GM21576 (cell line): ENCODE measurements around the gene FAM50A.

Experiments used
- ATAC-seq: cut with Tn5 transposase; IDR thresholded peaks from one replicate; pipeline ENCODE4 v1.9.1; 2021; ENCODE audit warnings: mild to moderate bottlenecking, moderate library complexity; ENCODE audit not compliant: unreplicated experiment

The FAM50A gene

DNA sequence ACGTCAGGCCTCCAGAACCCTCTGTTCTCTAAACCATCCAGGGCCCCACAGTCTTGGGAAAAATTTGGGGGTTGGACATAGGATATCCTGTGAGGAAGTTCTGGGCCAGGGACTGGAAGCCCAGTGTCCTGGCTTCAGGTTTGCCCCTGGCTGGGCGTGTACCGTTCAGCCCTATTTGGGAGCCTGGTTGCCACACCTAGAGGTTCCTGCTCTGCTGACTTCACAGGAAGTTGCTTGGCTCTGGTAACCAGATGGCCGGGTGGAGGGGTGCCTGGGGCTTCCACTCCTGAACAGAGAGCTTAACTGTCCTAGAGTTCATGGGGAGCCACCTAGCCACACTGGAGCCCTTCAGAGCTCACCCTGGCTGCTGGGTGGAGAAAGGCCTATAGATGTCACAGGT lies 31.5 kb upstream of the FAM50A start:
- no peak for ATAC-seq

DNA sequence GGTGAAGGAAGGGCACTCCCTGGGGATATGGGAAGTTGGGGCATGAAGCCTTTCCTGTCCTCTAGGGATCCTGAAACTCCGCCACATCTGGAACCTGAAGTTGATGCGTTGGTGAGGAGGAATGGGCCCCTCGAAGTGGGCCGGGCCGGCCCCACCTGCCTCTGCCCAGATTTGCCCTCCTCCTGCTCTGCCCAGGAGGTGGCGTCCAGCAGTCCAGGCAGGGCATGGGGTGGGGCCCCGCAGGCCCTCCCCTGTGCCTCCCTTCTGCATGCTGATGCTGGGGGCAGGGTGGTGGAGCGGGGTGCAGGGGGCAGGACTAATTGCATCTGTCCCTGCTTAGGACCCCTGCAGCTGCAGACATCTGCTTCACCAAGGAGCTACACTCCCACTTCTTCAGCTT lies 30.8 kb upstream of the FAM50A start:
- no peak for ATAC-seq

DNA sequence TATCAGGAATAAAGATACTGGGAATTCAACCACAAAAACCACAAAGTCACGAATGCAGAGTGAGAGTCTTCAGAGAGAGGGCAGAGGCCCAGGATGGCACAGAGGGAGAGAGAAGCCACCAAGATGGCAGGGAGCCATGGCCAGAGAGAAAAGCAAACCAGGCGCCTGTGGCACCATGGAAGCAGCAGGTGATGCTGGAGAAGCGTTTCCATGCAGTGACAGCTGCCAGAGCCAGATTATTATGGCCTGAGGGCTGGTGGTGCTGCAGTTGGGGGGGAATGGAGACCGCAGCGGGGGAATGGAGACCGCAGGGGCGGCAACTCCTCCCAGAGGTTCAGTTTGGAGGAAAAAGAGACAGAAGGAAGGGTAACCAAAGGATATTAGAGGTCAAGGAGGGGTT lies 26.8 kb upstream of the FAM50A start:
- no peak for ATAC-seq

DNA sequence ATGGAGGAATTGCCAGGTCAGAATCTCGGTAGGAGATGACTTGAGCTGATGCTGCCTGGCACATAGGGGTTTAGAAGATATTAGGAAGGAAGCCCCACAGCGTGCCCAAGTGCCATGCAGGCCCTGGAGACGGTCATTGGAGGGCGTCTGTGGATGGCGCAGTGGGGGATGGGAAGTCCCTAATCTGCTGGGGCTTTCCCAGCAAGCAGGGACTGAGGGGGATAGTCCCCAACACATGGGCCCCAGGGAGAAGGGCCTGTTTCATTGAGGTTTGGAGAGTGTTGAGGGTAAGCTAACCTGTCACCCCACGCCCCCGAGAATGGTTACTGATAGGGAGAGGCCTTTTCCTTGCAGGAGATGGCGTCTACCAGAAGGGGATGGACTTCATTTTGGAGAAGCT lies 24.8 kb upstream of the FAM50A start:
- no peak for ATAC-seq

DNA sequence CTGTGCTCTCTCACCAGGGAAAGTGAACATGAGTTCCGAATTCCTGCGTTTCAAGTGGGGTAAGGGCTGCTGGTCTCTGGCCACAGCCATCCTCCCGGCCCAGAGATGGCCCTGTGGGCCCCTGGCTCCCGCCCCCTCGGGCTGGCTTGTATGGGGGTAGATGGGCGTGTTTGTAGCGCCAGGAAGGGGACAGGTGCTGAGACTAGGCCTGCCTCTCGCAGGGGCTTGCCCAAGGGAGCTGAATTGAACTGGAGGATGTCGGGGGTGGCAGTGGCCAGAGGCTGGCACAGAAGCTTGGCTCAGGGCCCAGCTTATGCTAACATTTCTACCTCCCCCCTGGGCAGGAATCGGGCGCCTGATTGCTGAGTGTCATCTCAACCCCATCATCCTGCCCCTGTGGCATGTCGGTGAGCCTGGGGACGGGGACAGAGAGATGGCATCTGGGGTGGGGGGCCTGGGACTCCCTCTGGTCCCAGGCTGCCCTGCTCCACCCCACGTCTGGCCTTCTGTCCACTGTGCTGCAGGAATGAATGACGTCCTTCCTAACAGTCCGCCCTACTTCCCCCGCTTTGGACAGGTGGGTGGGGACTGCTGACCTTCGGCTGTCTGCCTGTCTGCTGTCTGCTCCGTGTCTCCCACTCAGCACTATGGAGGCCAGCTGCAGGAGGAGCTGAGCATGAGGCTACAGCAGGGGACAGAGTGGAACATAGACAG lies 24.1 kb upstream of the FAM50A start:
- ATAC-seq: no peak

DNA sequence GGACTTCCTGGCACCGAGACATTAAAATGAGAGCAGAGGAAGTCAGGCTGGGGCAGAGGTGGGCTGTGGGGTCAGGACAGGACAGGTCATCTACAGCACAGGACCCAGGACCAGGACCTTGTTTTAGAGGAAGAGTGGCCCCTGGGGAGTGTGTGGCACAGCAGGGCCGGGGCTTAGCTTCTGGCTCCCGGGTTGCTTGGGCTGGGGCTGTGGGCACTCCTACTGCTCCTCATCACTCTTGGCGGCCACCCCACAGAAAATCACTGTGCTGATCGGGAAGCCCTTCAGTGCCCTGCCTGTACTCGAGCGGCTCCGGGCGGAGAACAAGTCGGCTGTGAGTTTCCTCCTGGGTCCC lies 23.6 kb upstream of the FAM50A start:
- ATAC-seq: no peak

DNA sequence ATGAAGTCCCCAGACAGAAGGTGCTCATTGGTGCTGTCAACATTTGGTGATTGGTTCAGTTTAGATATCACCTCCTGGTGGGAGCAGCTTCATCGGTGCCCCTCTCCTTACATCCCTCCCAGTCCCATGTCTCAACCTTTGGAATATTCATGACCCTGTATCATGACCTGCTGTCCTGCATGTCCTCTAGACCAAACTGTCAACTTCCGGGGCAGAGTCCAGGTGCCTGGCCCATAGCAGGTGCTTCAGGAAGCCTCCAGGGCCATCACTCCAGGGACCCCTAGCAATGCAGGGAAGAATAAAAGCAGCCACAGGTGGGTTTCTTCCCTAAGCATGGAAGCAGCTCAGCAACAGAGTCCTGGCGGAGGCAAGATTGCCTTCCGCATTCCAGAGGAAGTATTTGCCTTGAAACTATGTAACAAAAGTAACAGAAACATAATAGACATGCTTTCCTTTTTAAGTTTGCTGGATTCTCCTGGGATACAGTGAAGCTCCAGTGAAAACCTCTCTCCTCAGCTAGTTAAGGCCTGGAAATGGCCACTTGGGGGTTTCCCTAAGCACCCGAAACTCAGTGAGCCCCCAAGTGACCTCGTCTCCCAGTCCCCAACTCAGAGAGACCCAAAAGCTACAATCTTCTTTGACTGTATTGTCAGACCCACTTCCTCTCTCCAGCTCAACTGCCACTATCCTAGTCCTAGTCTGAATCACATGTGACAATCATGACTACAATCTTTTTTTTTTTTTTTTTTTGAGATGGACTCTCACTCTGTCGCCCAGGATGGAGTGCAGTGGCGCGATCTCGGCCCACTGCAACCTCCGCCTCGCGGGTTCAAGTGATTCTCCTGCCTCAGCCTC lies 16.8 kb upstream of the FAM50A start:
- no peak for ATAC-seq

DNA sequence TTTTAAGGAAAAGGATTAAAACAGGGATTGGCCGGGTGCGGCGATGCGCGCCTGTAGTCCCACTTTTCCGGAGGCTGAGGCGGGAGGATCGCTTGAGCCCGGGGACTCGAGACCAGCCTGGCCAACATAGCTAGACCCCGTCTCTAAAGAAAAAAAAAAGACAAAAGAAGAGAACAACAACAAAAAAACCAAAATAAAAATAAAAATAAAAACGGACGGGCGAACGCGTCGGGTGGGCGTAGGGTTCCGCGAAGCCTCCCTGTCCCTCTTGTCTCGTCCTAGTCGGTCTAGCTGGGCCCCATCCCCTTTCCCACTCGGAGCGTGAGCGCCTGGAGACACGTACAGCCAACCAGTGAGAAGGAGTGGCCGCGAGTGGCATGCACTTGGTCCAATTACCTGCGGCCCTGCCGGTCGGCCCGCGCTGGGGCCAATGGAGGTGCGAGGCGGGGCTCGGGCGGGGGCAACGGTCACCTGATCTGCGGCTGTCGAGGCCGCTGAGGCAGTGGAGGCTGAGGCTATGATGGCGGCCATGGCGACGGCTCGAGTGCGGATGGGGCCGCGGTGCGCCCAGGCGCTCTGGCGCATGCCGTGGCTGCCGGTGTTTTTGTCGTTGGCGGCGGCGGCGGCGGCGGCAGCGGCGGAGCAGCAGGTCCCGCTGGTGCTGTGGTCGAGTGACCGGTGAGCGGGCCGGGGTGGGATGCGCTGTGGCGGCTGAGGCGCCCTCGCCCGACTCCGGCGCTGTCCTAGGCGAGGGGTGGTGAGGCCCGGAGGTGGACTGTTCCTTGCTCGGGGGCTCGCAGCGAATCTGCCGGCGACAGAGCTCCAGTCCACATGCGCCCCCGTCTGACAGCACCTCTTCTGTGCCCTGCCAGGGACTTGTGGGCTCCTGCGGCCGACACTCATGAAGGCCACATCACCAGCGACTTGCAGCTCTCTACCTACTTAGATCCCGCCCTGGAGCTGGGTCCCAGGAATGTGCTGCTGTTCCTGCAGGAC lies 15.5 kb upstream of the FAM50A start, which contains the start of gene ATP6AP1:
TSS of gene ATP6AP1 (plus strand) at position 502 of the 996 bp plus-strand sequence. CDS start at position 518, 16 bp downstream.
- peak; percentile 95 for ATAC-seq

DNA sequence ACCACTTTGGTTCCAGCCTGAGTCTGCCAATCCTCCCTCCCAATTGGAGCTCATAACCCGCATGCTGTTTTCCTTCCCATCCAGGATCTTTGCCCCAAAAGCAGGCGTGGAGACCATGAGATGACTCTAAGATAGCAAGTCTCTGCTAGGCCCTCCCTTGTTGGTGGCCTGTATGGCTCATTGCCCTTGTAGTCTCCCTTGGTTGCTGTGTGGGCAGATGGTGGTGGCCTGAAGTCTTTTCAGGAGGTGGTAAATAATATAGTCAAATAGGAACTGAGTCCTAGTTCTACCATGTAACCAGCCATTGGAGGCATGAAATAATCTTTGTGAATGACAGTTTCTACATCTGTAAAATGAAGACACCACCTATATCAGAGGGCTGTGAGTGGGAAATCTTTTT lies 14.2 kb upstream of the FAM50A start:
- ATAC-seq: no peak

DNA sequence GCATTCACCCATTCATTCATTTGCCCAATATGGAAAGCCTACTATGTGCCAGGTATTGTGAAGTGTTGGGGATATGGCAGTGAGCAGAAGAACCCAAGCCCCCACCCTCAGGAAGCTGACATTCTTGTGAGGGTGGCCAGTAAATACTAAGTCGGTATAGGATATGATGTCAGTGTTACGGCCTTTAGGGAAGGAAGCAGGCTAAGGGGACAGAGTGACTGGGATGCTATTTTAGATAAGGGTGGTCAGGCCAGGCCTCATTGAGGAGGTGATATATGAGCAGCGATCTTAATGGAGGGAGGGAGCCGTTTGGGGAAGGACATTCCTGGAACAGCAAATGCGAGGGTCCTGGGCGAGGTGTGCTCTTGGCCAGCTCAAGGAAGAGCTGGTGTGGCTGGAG lies 13.5 kb upstream of the FAM50A start:
- no peak for ATAC-seq

DNA sequence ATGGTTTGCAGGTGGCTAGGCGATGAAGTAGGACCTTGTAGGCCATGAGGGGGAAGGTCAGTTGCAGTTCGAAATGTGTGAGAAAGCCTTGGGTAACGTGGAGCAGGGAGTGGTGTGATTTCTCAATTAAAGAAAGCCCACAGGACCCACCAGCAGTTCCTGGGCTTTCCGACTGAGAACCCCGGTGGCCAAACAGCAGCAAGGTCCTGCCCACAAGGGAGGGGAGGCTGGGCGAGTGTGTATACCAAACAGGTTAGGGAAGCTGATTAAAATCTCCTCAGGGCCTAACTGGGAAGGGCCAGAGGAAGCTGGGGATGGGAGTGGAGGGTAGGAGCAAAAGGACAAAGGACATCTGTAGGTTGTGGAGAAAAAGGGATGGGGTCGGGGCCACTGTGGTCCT lies 13.0 kb upstream of the FAM50A start:
- ATAC-seq: no peak

DNA sequence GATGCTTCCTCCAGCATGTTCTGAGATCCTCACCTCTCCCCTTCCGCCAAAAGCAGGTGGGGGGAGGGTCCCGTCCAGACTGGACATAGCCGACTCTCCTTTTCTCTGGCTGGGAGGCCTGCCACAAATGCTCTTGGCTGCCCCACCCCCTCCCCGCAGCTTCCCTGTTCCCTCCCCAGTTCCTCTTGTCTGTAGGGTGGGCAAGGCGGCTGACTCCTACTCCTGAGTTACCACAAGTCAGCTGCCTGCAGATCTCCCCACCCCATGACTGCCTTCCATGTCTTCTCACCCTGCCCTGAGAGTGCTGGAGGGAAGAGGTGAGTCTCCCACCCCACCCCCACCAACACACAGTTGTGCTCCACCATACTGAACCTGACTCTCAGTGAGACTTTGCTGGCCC lies 12.6 kb upstream of the FAM50A start:
- no peak for ATAC-seq

DNA sequence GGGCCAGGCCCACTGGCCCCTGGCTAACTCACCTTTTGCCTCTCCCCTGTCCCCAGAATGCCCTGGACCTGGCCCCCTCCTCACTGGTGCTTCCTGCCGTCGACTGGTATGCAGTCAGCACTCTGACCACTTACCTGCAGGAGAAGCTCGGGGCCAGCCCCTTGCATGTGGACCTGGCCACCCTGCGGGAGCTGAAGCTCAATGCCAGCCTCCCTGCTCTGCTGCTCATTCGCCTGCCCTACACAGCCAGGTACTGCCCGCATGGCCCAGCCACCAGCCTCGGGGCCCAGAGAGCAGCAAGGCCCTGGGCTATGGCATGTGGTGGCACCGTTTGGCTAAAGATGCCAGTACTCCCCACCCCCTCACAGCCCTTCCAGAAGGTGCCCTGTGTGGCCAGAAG lies 11.7 kb upstream of the FAM50A start:
- ATAC-seq: no peak

DNA sequence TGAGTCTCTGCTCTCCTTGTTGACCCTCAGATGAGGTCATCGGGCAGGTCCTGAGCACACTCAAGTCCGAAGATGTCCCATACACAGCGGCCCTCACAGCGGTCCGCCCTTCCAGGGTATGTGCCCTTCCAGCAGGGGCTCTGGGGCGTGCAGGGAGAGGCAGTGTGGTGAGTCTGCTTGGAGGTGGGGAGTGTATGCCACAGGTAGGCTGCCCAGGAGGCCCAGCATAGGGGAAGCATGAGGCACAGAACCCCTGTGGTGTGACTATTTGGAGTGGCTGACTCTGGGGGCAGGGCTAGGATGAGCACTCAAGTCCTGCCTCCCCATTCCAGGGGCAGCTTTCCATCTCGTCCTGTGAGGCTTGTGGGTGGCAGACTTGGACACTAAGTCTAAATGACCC lies 10.3 kb upstream of the FAM50A start:
- no peak for ATAC-seq

DNA sequence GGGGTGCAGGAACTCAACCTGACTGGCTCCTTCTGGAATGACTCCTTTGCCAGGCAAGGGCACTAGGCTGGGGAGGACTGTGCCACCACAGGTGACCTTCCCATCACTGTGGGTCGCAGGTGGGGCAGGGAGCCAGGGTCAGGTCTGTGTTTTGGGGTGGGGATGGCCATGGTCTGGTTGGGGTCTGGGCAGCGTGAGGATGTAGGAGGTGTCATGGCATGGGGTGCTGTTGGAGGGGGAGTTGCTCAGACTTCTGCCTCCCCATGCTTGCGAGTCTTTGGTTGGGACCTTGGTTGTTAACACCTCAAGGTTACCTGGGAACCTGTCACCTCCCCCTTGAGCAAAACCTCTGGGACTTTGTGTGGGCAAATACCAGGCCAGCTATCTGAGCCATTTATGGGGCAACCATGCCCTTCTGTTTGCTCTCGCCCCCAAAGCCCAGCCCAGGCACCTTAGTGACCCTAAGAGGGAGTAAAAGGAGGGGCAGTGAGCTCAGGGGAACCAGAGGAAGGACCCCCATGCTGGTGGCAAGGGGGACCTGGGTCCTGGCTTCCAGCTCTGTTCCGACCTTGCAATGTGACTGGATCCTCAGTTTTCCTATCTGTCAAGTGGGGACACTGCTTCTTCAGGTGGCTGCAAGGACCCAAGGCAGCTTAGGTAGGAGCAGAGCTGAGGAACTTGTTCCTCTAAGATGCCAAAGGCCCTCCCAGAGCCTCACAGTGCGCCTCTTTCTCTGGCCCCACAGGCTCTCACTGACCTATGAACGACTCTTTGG lies 9.4 kb upstream of the FAM50A start:
- ATAC-seq: no peak

DNA sequence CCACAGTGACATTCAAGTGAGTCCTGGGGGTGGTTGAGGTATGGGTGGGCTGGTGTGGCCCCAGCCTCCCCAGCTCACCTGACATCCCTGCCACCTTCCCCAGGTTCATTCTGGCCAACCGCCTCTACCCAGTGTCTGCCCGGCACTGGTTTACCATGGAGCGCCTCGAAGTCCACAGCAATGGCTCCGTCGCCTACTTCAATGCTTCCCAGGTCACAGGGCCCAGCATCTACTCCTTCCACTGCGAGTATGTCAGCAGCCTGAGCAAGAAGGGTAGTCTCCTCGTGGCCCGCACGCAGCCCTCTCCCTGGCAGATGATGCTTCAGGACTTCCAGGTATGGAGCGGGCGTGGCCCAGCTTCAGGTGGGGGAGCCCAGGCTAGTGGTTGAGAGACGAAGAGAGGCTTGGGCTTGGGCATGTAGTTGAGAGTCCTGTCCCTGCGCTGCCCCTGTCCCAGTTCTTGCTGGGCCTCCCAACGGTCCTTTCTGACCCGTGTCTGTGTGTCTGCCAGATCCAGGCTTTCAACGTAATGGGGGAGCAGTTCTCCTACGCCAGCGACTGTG lies 8.7 kb upstream of the FAM50A start:
- no peak for ATAC-seq

DNA sequence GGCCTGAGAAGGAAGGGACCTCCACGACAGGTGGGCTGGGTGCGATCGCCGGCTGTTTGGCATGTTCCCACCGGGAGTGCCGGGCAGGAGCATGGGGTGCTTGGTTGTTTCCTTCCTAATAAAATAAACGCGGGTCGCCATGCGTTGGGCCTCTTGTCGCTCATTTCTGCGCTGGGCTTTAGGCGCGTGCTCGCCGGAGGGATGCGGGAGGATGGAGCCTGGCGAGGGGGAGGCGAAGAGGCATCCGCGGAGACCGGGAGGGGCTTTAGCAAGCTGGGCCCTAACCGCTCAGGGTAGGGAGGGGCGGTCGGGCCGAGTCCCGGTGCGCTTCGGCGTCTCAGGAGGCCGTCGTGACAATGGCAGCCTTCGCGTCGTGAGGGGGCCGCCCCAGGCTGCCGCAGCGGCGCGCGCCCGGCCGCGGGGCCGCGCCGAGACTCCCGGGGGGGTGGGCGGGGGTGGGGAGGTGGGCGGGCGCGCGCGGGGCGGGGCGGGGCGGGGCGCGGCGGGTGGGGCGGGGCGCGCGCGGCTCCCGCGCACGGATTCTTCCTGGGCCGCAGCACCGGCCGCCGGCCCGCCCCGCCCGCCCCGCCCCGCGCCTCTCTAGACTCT lies 7.5 kb upstream of the FAM50A start:
- no peak for ATAC-seq

DNA sequence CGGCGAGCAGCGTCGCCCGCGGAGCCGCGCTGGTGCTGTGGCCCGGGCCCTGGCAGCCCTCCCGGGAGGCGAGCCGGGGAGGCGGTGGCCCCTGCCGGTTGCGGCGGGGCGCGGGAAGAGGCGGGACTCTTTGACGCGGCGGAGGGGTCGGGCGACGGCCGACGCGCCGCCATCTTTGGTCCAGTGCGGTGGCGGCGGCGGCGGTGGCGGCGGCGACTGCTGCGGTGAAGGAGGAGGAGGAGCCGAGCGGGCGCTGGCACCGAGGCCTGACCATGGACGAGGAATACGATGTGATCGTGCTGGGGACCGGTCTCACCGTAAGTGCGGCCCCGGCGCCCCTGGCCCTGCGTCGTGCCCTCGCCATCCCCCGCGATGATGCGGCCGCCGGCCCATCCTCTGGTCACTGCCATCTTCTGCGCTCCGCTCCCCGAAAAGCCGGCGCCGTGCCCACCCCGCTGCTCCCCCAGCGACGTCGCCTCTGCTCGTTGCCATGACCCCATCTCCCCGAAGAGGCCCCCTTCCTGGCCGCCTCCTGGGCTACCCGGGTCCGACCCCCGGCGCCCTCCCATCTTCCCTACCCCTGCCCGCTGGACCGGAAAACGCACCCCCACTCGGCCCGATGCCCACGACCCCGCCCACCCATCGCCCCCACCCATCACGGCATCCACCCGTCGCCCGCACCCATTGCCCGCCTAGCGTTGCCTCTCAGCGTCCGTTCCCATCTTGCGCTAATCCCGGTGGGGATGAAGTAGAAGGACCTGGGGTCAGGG lies 6.8 kb upstream of the FAM50A start, which contains the start of gene GDI1:
TSS of gene GDI1 (plus strand) at position 172 of the 770 bp plus-strand sequence. CDS start at position 273, 101 bp downstream.
- ATAC-seq: no peak
